HPDE6-E6E7 (cell line): ENCODE measurements around the gene RUNX2.
"Not testable (repeated sequence)": the region's sequence is repeated elsewhere in the genome, so short reads cannot be mapped to it uniquely, and the experiment has no call there.

Experiments
- DNase-seq: peaks from one replicate; pipeline ENCODE4 v3.0.0; 2011; ENCODE audit warnings: missing footprints; ENCODE audit errors: extremely low spot score

Gene RUNX2

DNA sequence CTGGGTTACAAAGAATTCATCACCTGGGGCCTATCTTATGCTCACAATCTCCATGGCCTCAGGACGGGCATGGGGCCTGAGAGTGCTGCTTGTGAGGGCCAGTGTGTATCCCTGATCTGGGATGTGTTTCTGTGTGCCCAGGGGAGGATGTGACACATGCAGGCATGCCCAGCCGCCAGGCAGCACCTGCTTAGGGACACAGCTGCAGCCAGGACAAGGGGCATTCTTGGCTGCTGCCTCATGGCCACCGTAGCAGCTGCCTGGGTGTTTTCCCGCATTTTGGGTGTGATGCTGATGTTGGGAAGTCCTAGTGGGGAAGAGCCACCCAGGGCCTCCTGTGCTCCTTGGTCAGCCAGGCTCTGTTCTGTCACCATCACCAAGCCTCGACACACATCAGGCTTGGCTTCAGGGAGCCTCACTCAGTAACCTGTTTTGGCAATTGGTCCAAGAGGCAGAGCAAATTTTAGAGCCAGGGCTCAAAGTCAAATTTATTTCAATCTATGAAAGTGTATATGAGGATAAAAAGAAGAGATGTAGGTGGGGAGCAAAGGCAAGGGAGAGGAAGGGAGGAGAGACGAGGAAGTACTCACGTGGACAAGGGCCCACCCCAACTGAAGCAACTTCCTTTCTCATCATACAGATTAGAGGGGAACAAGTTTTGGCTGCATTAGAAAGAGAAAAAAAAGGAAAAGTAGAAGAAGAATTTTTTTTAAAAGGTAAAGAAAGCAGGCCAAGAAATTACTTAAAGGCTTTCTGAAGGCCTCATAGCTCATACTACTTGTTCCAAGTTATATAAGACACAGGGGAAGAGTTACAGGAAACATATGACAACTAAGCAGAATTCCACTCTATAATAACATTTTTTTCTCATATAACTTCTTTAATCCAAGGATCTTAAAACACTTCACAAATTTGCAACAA is 319.5 kb downstream of the RUNX2 start:
- DNase-seq, result no peak

DNA sequence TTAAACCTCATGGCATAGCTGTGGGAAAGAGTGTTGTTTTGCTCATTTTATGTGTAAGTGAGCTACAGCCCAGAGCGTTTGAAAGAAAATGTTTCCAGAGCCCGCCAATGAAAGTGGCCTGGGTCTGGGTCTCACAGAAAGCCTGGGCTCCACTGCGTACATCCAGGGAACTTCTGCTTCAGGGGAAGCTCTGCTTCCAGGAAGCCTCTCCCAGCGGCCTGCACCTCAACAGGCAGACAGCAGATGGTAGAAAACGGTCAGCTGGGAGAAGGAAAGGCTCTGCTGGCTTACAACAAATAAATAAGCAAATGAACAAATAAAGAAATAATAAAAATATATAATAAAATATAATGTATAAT is 320.1 kb downstream of the RUNX2 start:
- DNase-seq, result no peak

DNA sequence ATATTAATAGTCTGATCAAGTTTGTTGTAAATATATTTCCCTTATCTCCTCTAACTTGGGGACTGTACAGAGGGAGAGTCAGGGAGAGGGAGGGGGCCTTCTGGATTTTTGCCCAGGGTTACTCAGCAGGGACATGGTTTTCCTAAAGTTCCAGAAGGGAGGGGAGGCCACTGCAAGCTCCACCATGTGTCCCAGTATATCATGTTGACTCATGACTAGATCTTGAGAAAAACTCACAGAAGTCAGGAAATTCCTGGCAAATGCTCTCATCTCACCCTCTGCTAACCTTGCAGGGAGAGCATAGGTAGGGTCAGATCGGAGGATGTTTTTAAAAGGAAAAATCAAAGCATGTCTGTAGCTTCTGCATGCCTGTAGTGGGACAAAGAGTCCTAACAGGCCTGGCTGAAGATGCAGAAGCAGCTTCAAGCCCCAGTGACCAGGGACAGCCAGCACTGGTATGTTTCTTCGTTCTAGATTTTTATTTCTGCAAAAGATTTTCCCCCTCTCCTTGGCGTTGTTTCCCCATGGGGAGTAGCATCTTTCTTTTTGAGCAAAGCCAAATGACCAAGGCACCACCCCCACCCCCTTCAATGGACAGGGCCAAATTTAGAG is 322.5 kb downstream of the RUNX2 start:
- DNase-seq, result peak; percentile 36

DNA sequence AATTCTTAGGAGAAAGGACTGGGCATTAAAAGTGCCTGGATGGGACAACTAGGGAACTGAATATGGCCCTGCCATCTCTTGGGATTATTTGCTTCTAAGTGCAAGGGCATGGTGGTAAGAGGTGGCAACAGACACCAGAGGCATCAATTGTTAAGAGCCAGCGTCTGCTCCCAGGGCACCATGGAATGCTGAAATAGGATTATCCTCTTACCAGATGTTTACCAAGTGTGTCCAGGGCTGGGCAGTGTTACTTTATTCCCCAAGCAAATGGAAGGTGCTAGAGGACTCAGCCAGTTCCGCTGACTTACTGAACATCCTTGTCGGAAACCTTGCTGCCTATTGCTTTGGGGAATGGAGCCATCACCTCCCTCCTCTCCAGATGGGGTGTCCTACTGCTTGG is 323.2 kb downstream of the RUNX2 start:
- no peak for DNase-seq

DNA sequence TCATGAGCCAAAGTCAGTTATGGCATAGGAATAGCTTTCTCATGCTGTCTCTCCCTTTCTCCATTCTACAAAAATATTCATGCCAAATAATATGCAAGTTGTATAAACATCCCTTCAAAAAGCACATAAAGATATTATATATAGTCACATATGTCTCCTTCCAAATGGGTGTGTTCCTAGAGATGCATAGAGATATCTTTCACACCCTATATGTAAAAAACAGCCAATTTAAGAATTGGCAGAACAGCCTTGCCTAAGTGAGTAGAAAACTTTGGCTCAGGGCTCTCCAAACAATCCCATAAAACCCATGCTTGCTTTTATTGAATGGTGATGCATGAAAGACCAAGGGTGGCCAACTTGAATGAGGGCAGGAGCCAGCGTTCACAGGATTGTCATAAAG is 324.3 kb downstream of the RUNX2 start:
- DNase-seq, result no peak

DNA sequence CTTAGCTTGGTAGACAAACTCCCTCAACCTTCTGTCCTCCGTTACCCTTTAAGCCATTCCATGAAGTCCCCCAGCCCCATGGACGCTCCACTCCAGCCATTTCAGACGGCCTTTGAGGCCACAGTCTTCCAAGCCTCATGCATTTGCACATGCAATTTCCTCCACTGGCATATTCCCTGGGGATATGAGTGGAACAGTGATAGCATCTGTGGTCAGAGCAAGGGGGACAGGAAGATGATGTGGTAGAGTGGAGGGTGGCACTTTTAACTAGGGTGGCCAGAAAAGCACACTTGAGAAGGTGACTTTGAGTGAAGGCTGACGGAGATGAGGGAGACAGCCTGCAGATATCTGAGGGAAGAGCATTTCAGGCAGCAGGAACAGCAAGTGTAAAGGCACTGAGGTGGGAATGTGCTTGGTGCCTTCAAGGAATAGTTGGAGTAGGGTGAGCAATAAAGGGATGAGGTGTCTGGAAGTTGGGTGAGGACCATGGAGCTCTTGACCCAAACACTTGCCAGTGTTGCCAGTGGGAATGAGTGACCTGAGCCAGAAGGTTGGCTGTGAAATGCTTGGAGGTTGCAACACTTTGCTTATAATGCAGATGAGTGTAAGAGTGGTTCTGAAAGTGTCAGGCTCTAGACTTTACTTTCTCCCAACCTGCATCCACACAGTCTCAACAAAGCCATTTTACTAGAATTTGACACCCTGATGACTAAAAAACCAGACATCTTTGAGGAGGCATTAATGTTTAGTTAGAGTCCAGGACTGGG is 325.2 kb downstream of the RUNX2 start:
- DNase-seq, result no peak

DNA sequence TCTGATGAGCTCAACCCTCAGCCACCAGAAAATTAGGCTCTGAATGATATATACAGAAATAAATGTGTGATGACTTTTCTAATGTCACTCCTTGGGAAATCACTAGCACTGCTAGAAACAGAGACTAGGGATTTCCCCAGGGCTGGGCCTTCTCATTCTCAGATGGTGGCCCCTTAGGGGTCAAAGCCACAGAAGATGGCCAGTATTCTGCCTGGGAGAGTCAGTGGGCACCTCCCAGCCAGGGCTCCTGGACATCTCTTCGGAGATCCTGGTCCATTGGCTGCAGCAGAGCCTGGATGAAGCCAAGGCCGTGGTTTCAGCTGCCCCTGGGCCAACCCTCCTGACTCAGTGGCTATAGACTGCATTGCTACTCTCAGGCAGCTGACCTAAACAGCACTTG is 326.5 kb downstream of the RUNX2 start:
- DNase-seq, result no peak

DNA sequence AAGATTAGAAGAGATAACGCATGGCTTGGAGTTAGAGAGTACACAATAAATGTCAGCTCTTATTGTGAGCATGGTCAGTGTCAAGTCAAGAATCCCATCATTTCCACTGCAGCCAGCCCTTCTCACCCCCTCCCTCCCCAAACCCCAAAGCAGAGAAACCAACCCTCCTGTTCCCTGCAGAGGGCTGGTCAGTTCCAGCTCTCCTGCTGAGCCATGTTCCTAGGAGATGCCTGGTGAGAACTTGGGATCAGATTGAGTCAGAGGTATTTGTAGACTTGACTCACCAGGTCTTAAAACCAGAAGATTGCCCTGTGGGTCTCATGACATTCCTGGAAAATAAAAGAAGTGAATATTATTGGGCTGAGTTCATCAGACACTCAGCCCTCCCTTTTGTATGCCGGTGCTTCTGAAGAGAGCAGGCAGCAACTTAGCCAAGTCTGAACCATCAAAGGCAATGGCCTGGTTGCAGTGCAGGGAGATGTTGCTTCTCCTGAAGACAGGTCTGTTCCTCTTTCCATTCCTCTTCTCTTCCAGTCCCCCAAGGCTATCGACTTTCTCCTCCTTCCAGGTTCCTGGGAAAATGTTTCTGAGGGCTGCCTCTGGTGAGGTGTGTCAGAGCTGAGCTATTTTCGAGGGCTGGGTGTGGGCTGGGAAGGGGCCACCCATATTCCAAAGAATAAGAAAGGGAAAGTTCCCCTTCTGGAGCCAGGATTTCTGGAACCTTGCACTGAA is 327.8 kb downstream of the RUNX2 start:
- peak; percentile 90 for DNase-seq

DNA sequence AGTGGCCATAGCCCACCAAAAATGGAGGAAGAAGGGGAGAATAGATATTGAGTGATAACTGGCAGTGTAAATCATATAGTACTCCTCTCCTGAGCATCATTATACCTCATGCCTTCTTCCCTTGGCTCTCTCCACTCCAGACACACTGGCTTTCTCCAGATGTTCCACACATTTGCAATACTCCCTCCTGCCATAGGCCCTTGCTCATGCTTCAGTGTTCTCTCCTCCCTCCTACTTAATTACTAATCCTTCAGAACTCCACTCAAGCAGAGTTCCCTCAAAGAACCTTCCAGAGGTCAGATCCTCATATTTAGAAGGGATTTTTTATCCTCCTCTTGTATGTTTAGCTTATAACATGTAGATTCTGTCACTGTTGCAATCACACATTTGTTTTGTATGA is 329.1 kb downstream of the RUNX2 start:
- DNase-seq, result no peak

DNA sequence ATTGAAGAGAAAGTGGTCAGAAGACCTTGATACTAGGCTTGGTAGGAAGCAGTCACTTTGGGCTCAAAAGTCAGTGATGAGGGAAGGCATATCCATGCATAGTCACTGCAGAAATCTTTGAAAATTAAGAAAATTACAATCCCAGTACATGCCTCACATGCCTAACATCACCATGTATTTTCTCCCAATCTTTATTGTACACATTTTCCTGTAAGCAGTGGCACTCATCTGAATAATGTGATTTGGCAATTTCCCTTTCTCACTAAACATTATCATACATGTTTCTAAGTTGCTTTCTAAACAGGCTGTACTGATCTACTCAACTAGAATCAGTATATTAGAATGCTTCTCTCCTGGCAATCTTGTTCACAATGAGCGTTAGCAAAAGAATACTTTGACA is 330.3 kb downstream of the RUNX2 start:
- DNase-seq, result no peak

DNA sequence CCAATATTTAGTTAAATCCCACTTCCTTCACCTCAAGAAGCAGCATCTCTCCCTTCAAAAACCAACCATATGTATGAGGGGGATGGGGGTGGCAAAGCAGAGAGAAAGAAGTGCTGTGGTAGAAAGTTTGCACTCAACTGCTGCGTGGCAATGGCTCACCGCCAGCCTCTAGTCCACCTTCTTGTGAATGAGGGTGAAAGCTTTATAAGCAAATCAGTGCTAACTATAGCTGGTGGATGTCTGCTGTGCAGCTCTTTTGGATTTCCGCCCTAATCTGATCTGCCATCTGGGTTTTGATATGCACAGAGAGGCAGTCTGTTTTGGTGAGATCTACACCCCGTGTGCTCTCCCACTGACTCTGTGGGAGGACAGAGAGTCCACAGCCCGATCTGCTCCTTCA is 330.8 kb downstream of the RUNX2 start:
- no peak for DNase-seq

DNA sequence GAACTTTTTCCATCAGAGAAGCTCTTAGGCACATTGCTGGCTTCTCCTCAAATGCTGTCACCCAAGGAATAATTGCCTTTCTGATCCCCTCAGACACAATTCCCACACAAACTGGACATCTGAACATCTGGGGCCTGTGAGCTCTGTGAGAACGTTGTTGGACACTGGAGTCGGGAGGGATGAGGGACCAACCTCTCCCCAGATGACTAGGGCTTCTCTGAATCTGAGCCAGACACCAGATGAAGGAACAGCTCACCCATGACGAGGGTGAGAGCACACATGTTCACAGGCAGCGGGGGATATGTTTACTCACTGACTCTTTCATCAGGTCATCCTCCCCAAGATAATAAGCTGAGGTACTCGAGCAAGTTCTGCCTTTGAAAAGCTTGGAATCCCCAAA is 333.5 kb downstream of the RUNX2 start:
- no peak for DNase-seq

DNA sequence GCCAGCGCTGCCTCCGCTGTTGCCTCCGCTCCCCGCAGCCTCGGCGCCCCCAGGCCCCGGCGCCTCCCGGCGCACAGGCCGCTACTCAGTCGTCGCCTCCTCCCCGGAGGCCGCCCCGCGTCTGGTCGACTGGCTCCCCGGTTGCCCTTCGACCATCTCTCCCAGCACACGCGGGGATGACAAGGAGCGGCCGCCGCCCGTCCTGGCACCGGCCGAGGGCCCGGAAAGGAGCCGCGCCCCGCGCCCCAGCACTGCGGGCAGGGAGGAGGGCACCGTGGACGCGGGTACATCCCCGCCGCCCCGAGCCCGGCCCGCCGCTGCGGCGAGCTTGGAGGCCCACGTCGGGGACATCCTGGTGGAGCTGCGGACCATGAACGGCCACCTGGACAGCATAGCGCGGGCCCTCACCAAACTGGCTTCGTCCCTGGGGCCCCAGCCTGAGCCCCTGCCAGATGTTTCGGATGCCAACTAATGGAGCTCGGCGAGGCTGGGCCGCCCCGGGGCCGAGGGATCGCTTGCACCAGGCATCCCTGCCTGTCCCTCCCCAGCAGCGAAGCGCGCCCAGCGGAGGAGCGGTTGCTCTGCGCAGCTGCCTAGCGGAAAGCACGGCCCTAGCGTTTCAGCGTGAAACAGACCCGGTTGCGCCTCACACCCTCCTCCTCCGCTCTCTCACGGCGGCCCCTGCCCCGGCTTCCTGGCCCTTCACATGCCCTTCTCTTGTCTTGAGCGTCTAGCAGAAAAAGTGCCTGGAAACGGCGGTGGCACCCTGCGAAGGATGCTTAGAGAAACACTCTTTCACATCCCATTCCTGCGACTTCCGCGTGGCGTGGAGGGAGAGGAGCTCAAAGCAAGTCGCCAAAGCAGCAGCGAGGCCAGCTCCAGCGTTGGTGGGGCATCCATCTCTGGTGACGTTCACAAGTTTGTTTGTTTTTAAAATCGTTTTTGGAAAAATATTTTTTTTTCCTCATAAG is 335.4 kb downstream of the RUNX2 start:
- DNase-seq, result no peak

DNA sequence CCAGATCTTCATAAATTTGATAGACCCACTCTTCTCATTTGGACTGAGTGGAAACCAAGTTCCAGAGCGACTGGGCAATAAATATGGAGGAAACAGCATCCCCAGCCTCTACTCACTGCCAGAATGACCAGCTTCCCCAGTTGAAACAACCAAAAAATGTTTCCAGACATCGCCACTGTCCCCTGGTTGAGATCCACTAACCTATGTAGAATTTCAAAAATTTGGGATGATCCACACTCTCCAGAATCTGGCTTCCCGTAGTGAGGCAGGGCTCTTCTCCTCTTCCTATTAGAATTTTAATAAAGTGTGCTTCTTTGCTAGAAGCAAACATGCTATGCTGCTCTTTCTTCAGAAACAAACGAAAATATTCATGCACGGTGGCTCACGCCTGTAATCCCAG is 336.6 kb downstream of the RUNX2 start:
- DNase-seq, result no peak

DNA sequence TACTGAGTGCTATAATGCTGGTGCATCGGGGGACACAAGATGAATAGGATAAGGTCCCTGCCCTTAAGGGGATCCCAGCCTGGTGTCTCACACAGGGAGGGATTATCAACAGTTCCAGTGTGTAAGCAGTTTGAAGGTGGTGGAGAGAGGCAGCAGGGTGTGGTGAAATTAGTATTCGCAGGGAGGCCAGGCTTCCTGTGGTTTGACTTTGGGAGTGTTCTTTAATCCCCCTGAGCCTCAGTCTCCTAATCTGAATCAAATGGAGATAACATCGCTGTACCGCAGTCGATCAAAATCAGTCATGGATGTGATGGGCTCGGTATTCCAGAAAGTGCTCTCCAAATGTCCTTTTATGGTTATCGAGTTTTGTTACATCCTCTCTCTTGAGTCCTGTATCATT is 337.7 kb downstream of the RUNX2 start:
- no peak for DNase-seq

DNA sequence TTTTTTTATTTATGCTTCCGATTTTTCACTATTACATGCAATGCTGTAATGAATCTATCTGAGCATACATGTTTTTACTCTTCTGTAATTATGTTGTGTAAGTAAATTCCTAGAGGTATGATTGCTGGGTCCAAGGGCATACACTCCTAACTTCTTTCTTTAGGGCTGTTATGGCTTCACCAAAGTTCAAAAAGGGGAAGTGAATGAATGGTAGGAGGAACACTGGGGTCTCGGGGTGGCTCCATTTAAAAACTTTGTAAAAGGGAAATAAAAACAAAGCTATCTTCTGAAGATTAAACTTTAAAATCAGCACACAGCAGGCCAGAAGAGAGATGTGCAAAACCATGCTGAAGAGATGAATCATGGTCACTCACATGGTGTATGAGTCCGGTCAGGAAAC is 338.7 kb downstream of the RUNX2 start:
- DNase-seq, result no peak

DNA sequence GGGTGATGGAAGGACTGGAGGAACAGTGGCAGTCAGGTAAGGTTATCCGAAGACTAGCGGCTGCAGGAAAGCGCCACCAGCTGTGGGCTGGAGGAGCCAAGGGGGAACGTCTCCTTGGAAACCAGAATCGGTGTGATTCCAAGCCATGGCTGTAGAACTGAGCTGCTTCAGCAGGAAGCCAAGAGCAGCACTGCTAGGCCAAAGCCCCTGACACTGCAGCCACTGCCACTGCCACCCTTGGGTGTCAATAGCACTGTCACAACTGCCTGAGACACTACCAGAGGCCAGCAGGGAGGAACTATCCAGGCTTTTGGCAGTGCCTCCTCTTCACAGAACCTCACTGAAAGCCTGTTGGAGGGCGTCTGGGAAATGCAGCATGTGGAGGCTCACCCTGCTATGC is 339.2 kb downstream of the RUNX2 start:
- no peak for DNase-seq

DNA sequence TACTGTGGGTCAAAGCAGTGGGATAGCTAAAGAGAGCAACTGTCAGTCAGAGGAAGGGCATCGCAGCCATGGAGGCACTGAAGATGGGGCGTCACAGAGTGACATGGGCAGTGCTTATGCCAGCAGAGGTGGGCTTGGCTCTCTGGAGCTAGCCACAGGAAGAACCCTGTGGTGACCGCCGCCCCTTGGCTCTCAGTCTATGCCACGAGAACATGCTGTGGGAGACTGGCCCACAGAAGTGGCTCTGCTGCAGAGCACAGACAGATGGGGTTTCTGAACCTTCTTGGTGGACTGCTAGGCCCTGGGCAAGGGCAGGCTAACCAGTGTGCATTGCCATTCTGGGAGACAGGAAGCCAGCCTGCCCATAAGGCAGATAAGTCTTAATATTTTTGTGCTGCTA is 339.6 kb downstream of the RUNX2 start:
- no peak for DNase-seq

DNA sequence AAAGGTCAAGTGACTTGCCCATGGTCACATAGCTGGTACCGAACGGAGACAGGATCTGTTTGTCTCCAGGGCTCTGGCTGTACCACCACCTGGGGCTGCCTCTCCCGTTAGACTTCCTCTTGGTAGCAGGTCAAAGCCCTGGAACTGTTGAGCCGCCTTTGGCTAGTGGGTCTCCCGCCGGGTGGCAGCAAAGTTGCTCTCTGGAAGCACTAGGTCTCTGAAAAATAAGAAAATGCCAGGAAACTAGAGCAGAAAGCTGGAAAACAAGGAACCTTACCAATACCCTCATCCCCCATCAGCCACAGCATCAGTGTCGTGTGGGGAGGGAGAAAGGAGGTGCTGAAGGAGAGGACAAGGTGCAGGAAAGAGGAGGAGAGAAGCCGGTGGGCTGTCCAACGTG is 340.6 kb downstream of the RUNX2 start:
- no peak for DNase-seq

DNA sequence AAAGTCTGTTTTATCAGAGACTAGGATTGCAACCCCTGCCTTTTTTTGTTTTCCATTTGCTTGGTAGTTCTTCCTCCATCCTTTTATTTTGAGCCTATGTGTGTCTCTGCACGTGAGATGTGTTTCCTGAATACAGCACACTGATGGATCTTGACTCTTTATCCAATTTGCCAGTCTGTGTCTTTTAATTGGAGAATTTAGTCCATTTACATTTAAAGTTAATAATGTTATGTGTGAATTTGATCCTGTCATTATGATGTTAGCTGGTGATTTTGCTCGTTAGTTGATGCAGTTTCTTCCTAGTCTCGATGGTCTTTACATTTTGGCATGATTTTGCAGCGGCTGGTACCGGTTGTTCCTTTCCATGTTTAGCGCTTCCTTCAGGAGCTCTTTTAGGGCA is 345.0 kb downstream of the RUNX2 start:
- DNase-seq, result not testable (repeated sequence)

DNA sequence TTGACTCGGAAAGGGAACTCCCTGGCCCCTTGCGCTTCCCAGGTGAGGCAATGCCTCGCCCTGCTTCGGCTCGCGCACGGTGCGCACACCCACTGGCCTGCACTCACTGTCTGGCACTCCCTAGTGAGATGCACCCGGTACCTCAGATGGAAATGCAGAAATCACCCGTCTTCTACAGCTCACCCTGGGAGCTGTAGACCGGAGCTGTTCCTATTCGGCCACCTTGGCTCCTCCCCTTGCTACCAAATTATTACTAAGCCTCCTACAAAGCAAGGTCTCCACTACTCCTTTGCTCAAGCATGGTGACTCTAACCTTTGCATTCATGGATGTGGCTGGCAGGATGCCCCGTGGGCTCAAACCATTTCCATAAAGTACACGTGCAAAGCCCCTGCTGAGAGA is 347.0 kb downstream of the RUNX2 start:
- not testable (repeated sequence) for DNase-seq
